Measurements from ENCODE around the gene WDR75.

GRCh38 chr2:189421644-189422043 is 19.6 kb upstream of the WDR75 start:
- no peak for TF ChIP-seq ZNF431 (CRISPR knock-in tag; IDR thresholded peaks at IDR 0.05; ENCODE audit: borderline replicate concordance, low read depth)
- TF ChIP-seq CENPT (CRISPR knock-in tag; IDR thresholded peaks at IDR 0.05; ENCODE audit: low read depth): no peak
- TF ChIP-seq, protein P1, sequence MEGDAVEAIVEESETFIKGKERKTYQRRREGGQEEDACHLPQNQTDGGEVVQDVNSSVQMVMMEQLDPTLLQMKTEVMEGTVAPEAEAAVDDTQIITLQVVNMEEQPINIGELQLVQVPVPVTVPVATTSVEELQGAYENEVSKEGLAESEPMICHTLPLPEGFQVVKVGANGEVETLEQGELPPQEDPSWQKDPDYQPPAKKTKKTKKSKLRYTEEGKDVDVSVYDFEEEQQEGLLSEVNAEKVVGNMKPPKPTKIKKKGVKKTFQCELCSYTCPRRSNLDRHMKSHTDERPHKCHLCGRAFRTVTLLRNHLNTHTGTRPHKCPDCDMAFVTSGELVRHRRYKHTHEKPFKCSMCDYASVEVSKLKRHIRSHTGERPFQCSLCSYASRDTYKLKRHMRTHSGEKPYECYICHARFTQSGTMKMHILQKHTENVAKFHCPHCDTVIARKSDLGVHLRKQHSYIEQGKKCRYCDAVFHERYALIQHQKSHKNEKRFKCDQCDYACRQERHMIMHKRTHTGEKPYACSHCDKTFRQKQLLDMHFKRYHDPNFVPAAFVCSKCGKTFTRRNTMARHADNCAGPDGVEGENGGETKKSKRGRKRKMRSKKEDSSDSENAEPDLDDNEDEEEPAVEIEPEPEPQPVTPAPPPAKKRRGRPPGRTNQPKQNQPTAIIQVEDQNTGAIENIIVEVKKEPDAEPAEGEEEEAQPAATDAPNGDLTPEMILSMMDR (CRISPR knock-in tag; IDR thresholded peaks at IDR 0.05): no peak
- no peak for TF ChIP-seq ZFP36 (IDR thresholded peaks at IDR 0.05; ENCODE audit: borderline replicate concordance, low read depth, low read length, partially characterized antibody)
- no peak for TF ChIP-seq RFXANK (CRISPR knock-in tag; IDR thresholded peaks at IDR 0.05)
- TF ChIP-seq, protein P2, sequence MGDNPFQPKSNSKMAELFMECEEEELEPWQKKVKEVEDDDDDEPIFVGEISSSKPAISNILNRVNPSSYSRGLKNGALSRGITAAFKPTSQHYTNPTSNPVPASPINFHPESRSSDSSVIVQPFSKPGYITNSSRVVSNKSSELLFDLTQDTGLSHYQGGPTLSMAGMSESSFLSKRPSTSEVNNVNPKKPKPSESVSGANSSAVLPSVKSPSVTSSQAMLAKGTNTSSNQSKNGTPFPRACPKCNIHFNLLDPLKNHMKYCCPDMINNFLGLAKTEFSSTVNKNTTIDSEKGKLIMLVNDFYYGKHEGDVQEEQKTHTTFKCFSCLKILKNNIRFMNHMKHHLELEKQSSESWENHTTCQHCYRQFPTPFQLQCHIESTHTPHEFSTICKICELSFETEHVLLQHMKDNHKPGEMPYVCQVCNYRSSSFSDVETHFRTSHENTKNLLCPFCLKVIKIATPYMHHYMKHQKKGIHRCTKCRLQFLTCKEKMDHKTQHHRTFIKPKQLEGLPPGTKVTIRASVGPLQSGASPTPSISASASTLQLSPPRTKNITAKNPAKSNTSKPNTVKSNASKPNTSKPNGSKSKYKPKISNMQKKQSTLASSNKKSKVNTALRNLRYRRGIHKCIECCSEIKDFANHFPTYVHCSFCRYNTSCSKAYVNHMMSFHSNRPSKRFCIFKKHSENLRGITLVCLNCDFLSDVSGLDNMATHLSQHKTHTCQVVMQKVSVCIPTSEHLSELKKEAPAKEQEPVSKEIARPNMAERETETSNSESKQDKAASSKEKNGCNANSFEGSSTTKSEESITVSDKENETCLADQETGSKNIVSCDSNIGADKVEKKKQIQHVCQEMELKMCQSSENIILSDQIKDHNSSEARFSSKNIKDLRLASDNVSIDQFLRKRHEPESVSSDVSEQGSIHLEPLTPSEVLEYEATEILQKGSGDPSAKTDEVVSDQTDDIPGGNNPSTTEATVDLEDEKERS (CRISPR knock-in tag; IDR thresholded peaks at IDR 0.05): no peak
